Measurements from ENCODE around the gene MRPL19.
"Not testable (repeated sequence)": the region's sequence is repeated elsewhere in the genome, so short reads cannot be mapped to it uniquely, and the experiment has no call there.

Gene MRPL19

DNA sequence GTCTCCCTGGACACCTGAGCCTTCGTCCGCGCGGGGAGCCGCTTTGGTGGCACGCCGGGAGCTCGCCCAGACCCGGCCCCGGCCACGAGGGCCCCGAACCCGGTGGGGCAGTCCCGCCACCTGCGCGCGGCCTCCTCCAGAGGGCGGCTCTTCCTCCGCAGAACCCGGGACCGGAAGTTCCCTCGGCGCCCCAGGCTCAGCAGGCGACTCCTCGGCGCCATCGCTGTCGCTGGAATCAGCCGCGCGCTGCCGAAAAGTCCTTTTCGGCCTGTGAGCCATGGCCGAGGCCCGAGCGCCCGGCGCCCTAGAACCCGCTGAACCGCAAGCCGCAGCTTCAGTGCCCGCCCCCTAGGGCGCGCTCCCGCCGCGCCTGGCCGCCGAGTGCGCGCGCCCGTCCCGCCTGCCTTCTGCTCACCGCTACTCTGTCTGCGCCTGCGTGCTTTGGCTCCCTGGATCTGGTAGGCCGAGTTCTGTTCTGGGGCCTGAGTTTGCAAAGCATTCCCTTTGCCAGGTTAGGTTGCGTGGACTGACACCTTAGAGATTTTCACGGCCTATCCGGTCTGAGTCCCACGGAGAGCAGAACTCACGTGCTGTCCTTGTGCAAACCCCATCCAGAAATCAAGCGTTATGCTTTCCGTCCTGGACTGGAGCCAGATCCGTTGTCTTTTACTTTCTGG, 64.1 kb downstream of the MRPL19 start, which contains the start of gene GCFC2:
Gene GCFC2, minus strand, starts transcription at position 339 of the 677 bp plus-strand sequence. Its CDS starts 60 bp downstream, at position 279.
- Histone ChIP-seq H3K4me3 (ENCODE audit: insufficient read length, low read depth) (peak within 1 kb of the TSS; percentile 65), H3K36me3 (ENCODE audit: insufficient read depth, insufficient read length, low read length) (peaks cover 5% of the 10 kb centered on the region), H3K27me3 (ENCODE audit: insufficient read depth, insufficient read length) (no peaks in the 10 kb centered on the region), H3K9ac (ENCODE audit: insufficient read length, low read depth) (peak within 1 kb of the TSS; percentile 82), H3K4me1 (ENCODE audit: insufficient read depth, insufficient read length) (no peaks in the 10 kb centered on the region), H3K9me3 (ENCODE audit: insufficient read depth, low read length) (no peaks in the 10 kb centered on the region)
- peak; percentile 78 for DNase-seq (ENCODE audit: low read depth, low spot score)
- TF ChIP-seq SUZ12 (IDR thresholded peaks at IDR 0.05; ENCODE audit: extremely low read depth, insufficient read depth, insufficient read length) (no peak), ZNF274 (IDR thresholded peaks at IDR 0.05; ENCODE audit: low read depth, low read length) (no peak), YY1 (IDR thresholded peaks at IDR 0.05; ENCODE audit: insufficient read depth, insufficient read length) (no peak)

DNA sequence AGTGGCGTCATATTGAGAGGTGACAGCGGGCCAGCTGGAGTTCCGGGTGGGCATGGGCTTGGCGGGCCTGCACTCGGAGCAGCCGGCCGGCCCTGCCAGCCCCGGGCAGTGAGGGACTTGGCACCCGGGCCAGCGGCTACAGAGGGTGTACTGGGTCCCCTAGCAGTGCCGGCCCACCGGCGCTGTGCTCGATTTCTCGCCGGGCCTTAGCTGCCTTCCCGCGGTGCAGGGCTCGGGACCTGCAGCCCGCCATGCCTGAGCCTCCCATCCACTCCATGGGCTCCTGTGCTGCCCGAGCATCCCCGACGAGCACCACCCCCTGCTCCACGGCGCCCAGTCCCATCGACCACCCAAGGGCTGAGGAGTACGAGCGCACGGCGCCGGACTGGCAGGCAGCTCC, 65.0 kb downstream of the MRPL19 start:
- H3K9me3 ChIP-seq (ENCODE audit: insufficient read depth, low read length); H3K9ac ChIP-seq (ENCODE audit: insufficient read length, low read depth); H3K27me3 ChIP-seq (ENCODE audit: insufficient read depth, insufficient read length); H3K36me3 ChIP-seq (ENCODE audit: insufficient read depth, insufficient read length, low read length); H3K4me3 ChIP-seq (ENCODE audit: insufficient read length, low read depth); DNase-seq (ENCODE audit: low read depth, low spot score); H3K4me1 ChIP-seq (ENCODE audit: insufficient read depth, insufficient read length): not testable (repeated sequence)

DNA sequence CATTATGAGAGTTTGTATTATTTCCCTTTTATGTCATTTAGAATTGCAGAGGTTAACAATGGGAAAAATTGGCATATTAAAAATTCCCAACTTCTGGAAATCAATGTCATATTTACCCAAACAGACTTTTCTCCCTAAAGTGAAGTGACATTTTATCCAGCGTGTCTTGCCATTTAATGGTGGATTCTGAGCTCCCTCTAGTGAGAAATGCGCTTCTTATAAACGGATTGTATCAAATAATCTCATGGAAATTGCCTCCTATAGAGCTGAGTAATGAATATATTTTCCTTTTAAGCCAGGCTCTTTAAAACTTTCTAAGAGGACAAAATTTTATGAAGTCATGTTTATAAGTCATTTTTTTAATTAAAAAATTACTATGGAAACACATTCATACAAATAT, 69.8 kb downstream of the MRPL19 start:
- no peaks in the 10 kb centered on the region for H3K27me3 ChIP-seq (ENCODE audit: insufficient read depth, insufficient read length)
- H3K4me1 ChIP-seq (ENCODE audit: insufficient read depth, insufficient read length) = no peaks in the 10 kb centered on the region
- H3K9ac ChIP-seq (ENCODE audit: insufficient read length, low read depth) = no peak overlapping the region
- peaks cover 9% of the 10 kb centered on the region for H3K9me3 ChIP-seq (ENCODE audit: insufficient read depth, low read length)
- DNase-seq (ENCODE audit: low read depth, low spot score) = no peak
- no peaks in the 10 kb centered on the region for H3K36me3 ChIP-seq (ENCODE audit: insufficient read depth, insufficient read length, low read length)
- TF ChIP-seq SUZ12 (IDR thresholded peaks at IDR 0.05; ENCODE audit: extremely low read depth, insufficient read depth, insufficient read length) = no peak
- TF ChIP-seq YY1 (IDR thresholded peaks at IDR 0.05; ENCODE audit: insufficient read depth, insufficient read length) = no peak
- TF ChIP-seq ZNF274 (IDR thresholded peaks at IDR 0.05; ENCODE audit: low read depth, low read length) = no peak
- H3K4me3 ChIP-seq (ENCODE audit: insufficient read length, low read depth) = no peak overlapping the region

DNA sequence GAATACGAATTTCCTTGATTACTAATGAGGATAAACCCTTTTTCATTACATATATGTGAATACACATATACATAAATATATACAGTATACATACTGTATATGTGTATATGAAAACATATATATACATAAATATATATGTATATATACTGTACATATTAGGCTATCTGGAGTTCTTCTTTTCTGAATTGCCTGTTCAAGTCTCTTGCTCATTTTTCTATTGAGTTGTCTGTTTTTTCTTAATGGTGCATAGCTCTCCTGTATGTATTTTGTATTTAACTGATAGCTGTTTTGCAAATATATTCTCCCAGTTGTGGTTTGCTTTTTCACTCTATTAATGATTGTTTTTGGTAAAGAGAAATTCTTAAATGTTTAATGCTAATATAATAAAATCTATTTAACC, 73.0 kb downstream of the MRPL19 start:
- no peaks in the 10 kb centered on the region for H3K36me3 ChIP-seq (ENCODE audit: insufficient read depth, insufficient read length, low read length)
- no peak overlapping the region for H3K4me3 ChIP-seq (ENCODE audit: insufficient read length, low read depth)
- no peaks in the 10 kb centered on the region for H3K27me3 ChIP-seq (ENCODE audit: insufficient read depth, insufficient read length)
- H3K4me1 ChIP-seq (ENCODE audit: insufficient read depth, insufficient read length) = no peaks in the 10 kb centered on the region
- H3K9me3 ChIP-seq (ENCODE audit: insufficient read depth, low read length) = peaks cover 9% of the 10 kb centered on the region
- no peak overlapping the region for H3K9ac ChIP-seq (ENCODE audit: insufficient read length, low read depth)
- TF ChIP-seq ZNF274 (IDR thresholded peaks at IDR 0.05; ENCODE audit: low read depth, low read length) (no peak), YY1 (IDR thresholded peaks at IDR 0.05; ENCODE audit: insufficient read depth, insufficient read length) (no peak), SUZ12 (IDR thresholded peaks at IDR 0.05; ENCODE audit: extremely low read depth, insufficient read depth, insufficient read length) (no peak)
- no peak for DNase-seq (ENCODE audit: low read depth, low spot score)

DNA sequence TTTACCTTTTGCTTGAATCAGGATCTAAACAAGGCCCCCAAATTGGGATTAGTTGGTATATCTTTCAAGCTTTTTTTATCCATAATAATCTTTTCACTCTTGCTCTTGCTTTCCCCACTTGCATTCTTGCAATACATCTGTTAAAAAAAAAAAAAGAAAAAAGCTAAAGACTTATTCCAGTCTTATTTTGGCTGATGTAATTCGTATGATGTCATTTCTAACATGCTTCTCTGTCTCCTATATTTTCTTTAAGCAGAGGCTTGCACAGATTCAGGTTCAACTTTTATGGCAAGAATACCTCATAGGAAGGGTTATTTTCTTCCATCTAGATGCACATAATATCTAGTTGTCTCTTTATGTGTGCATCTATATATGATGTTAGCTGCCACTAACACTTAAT, 73.9 kb downstream of the MRPL19 start:
- Histone ChIP-seq H3K36me3 (ENCODE audit: insufficient read depth, insufficient read length, low read length) (no peaks in the 10 kb centered on the region), H3K27me3 (ENCODE audit: insufficient read depth, insufficient read length) (no peaks in the 10 kb centered on the region), H3K9me3 (ENCODE audit: insufficient read depth, low read length) (peaks cover 9% of the 10 kb centered on the region), H3K4me3 (ENCODE audit: insufficient read length, low read depth) (no peak overlapping the region), H3K9ac (ENCODE audit: insufficient read length, low read depth) (no peak overlapping the region), H3K4me1 (ENCODE audit: insufficient read depth, insufficient read length) (no peaks in the 10 kb centered on the region)
- TF ChIP-seq SUZ12 (IDR thresholded peaks at IDR 0.05; ENCODE audit: extremely low read depth, insufficient read depth, insufficient read length) = no peak
- TF ChIP-seq ZNF274 (IDR thresholded peaks at IDR 0.05; ENCODE audit: low read depth, low read length) = no peak
- TF ChIP-seq YY1 (IDR thresholded peaks at IDR 0.05; ENCODE audit: insufficient read depth, insufficient read length) = no peak
- DNase-seq (ENCODE audit: low read depth, low spot score) = no peak

DNA sequence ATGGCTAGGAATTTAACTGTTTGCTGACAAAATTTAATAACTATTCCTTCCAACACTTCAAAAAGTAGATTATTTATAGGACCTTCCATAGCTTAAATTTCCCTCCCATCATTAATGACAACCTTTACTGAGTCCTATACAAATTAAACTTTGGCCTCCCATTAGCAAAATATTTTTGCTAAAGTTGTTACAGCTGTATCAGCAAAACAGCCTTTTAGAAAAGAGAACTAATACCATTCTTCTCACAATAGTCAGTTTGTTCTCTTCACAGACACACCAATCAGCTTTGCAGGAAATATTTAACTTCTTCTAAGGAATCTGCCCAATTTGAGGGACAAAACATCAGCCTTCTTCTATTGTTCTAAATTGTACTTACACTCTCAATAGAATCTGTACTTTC, 76.1 kb downstream of the MRPL19 start:
- TF ChIP-seq ZNF274 (IDR thresholded peaks at IDR 0.05; ENCODE audit: low read depth, low read length) (no peak), SUZ12 (IDR thresholded peaks at IDR 0.05; ENCODE audit: extremely low read depth, insufficient read depth, insufficient read length) (no peak), YY1 (IDR thresholded peaks at IDR 0.05; ENCODE audit: insufficient read depth, insufficient read length) (no peak)
- H3K36me3 ChIP-seq (ENCODE audit: insufficient read depth, insufficient read length, low read length) = no peaks in the 10 kb centered on the region

DNA sequence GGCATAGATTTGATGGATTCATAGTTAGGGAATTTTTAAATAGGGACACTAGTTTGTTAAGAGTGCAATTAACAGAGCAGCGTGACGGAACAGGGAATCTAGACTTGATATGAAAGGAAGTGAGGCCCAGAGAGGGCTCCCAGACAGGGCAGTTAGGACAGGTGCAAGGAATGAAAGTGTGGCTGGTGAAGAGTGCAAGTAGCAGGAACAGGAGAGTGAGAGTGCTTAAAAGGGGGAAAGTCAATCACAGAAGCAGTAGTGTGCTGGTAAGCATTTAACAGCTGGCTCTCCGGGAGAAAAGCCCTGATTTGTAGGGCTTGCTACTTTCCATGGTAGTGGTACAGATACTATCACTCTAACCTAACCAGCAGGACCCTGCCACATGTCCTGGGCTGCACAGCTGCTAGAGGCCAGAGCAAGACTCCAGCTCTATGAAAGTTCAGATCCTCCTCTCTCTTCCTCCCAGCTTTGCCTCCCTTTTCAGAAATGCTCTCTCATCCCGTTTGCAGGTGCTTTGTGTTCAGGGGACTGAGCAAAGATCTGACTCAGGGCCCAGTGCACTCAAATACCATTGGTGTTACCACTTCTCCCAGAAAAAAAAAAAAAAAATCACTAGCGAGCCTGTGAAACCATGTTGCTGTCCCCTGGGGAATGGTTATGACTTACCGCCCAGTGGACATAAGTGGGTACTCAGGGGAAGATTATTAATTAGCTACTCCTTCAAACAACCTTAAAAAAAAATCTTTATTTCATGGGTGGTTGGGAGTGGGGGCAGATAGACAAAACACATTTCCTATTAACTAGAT, 82.2 kb downstream of the MRPL19 start:
- DNase-seq (ENCODE audit: low read depth, low spot score) = no peak
- Histone ChIP-seq H3K36me3 (ENCODE audit: insufficient read depth, insufficient read length, low read length) (no peaks in the 10 kb centered on the region), H3K27me3 (ENCODE audit: insufficient read depth, insufficient read length) (no peaks in the 10 kb centered on the region), H3K9me3 (ENCODE audit: insufficient read depth, low read length) (no peaks in the 10 kb centered on the region), H3K4me3 (ENCODE audit: insufficient read length, low read depth) (no peak overlapping the region), H3K4me1 (ENCODE audit: insufficient read depth, insufficient read length) (no peaks in the 10 kb centered on the region), H3K9ac (ENCODE audit: insufficient read length, low read depth) (no peak overlapping the region)
- no peak for TF ChIP-seq YY1 (IDR thresholded peaks at IDR 0.05; ENCODE audit: insufficient read depth, insufficient read length)

More for the DNA sequence above, 76.1 kb downstream of the MRPL19 start:
- H3K9me3 ChIP-seq (ENCODE audit: insufficient read depth, low read length) = peaks cover 9% of the 10 kb centered on the region
- DNase-seq (ENCODE audit: low read depth, low spot score) = no peak
- H3K9ac ChIP-seq (ENCODE audit: insufficient read length, low read depth) = no peak overlapping the region
- no peak overlapping the region for H3K4me3 ChIP-seq (ENCODE audit: insufficient read length, low read depth)
- H3K27me3 ChIP-seq (ENCODE audit: insufficient read depth, insufficient read length) = no peaks in the 10 kb centered on the region
- no peaks in the 10 kb centered on the region for H3K4me1 ChIP-seq (ENCODE audit: insufficient read depth, insufficient read length)

All from NT2/D1 (cell line).